Kidney epithelial cell (primary cell): ENCODE data around the gene THBS3. TPM values are rescaled to one million over a fixed set of nuclear protein-coding genes. Genes with fewer than 3 reads are reported as not detected.
A peak's percentile ranks its signal among the peaks of the same experiment; 100 is the strongest.

Experiments
- DNase-seq: peaks from one replicate; pipeline ENCODE4 v3.0.0-alpha.2; 2010; ENCODE audit warnings: low read depth
- H3K27me3 ChIP-seq: 2 replicates; pipeline ENCODE4 v1.6.0; 2011; ENCODE audit warnings: low read length; ENCODE audit not compliant: control insufficient read depth, insufficient read depth
- H3K36me3 ChIP-seq: 2 replicates; pipeline ENCODE4 v1.5.1; 2011; ENCODE audit warnings: low read length; ENCODE audit not compliant: control insufficient read depth, insufficient read depth
- H3K4me3 ChIP-seq: 2 replicates; pipeline ENCODE4 v1.5.1; 2011; ENCODE audit warnings: low read depth, mild to moderate bottlenecking, control low read depth, low read length
- total RNA-seq: library from RNA; depleted of rRNA; stranded (reverse); fragments of >200 nt; gene quantifications from 2 replicates; pipeline ENCODE4 v1.2.3, GENCODE V29; 2015
- TF ChIP-seq, protein P1 (sequence below): IDR thresholded peaks from 2 replicates; pipeline ENCODE4 v1.5.1; 2011; ENCODE audit warnings: mild to moderate bottlenecking, moderate library complexity, low read length, control low read depth, inconsistent platforms; ENCODE audit not compliant: insufficient read depth, poor library complexity, severe bottlenecking

The THBS3 gene
- total RNA-seq, 1 donor from 2014 or later = 51.5 TPM

DNA sequence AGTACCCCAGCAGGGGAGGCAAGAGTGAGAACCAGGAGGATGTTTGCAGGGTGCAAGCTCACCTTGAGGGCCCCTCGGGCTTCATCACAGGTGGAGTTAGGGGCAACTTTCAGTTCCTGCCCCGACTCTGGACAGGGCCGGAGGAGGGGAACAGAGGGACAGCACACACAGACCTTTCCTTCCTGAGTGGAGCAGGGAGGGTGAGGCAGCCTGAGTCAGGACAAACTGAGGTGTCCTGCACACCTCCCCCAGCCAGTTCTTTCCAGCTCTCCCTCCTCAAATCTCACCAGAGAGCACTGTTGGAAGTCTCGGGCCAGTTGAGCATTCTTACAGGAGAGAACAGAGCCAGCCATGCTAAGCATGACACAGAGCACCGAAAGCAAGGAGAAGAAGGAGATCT is 46.1 kb upstream of the THBS3 start:
- Histone ChIP-seq H3K27me3 (no peaks in the 10 kb centered on the region), H3K36me3 (no peaks in the 10 kb centered on the region), H3K4me3 (peak overlapping the region; percentile 80)
- TF ChIP-seq, protein P1, sequence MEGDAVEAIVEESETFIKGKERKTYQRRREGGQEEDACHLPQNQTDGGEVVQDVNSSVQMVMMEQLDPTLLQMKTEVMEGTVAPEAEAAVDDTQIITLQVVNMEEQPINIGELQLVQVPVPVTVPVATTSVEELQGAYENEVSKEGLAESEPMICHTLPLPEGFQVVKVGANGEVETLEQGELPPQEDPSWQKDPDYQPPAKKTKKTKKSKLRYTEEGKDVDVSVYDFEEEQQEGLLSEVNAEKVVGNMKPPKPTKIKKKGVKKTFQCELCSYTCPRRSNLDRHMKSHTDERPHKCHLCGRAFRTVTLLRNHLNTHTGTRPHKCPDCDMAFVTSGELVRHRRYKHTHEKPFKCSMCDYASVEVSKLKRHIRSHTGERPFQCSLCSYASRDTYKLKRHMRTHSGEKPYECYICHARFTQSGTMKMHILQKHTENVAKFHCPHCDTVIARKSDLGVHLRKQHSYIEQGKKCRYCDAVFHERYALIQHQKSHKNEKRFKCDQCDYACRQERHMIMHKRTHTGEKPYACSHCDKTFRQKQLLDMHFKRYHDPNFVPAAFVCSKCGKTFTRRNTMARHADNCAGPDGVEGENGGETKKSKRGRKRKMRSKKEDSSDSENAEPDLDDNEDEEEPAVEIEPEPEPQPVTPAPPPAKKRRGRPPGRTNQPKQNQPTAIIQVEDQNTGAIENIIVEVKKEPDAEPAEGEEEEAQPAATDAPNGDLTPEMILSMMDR = no peak
- no peak for DNase-seq

DNA sequence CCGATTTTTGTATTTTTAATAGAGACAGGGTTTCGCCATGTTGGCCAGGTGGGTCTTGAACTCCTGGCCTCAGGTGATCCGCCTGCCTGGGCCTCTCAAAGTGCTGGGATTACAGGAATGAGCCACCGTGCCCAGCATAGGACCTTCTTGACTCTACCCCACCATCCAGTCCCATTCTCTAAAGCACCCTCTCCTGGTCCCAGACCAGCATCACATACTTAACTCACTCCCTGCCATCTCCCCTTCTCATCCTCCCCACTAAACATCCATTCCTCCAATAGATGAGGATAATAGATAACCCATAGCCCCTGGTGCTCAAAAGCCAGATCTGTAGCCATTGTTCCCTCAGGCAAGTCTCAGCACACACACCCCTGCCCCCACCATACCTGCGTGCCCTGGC is 45.5 kb upstream of the THBS3 start:
- TF ChIP-seq, protein P1 = no peak
- DNase-seq = no peak
- Histone ChIP-seq H3K4me3 (no peak overlapping the region), H3K27me3 (no peaks in the 10 kb centered on the region), H3K36me3 (no peaks in the 10 kb centered on the region)

DNA sequence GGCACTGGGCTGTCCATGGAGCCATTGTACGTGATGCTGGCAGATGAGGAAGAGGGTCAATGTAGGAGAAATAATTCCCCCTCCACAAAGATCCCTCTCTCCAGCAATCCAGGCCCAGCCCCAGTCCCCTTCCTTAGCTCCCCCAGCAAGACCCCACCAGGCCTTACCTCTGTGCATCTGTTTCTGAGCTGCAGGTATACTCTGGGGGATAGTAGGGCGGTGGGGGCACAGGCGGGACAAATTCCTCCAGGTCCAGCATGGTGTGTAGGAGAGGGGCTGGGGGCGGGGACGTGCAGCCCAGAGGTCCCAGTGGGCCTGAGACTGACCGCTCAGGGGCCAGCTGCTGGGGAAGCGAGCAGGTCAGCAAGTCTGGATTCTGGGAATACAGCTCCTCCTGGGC is 43.9 kb upstream of the THBS3 start:
- TF ChIP-seq, protein P1 = no peak
- no peaks in the 10 kb centered on the region for H3K36me3 ChIP-seq
- H3K4me3 ChIP-seq = no peak overlapping the region
- no peaks in the 10 kb centered on the region for H3K27me3 ChIP-seq
- no peak for DNase-seq

DNA sequence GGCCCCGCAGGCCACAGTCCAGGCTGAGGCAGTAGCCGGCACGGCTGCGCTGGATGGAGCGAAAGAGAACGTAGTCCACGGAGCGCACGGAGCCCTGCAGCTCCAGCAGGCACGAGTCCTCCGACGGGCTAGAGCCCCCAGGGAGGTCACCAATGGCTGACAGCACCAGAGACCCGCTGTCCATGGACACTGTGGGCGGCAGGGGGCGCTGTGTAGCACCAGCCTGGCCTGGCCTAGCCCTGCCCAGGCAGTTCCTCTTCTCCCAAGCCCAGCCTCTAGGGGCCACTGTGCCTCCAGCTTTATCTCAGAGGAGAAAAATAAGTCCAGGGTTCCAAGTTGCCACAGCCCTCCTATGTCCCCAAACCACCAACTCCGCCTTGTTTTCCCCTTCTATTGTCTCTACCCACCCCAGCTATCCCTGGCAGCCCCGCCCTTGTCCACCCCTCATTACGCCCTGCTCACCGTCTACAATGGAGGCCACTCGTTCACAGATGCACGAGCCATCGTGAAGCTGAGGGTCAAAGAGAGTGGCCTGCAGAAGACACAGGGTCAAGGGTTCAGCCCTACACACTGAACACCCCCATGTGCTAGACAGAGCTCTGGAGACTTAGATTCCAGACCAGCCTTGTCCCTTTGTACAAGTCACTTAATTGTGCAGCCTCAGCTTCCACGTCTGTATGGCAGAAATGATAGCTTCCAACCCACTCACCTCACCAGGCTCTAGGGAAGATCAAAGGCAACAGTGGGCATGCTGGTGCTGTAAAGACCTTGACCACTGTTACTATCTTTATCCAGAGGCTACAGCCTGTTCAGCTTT is 43.1 kb upstream of the THBS3 start:
- no peak overlapping the region for H3K4me3 ChIP-seq
- DNase-seq = peak; percentile 55
- no peaks in the 10 kb centered on the region for H3K27me3 ChIP-seq
- H3K36me3 ChIP-seq = no peaks in the 10 kb centered on the region
- TF ChIP-seq, protein P1 = peak; percentile 100

DNA sequence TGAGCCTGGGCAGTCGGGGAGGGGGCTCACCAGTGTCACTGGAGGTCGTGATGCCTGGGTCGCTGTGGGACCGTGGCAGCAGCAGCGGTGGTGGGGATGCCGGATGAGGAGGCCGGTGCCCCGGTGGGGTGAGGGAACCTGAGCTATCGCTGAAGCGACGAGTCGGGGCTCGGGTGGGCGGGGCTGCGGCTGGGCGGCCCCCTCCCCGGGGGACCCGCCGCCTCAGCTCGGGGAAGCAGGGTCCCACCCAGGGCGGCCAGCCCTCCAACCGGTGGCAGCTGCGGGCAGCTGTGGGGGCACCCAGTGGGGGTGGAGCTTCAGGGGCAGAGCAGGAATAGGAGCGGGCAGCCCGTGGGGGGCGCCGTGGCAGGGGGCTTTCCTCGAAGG is 42.5 kb upstream of the THBS3 start:
- no peak overlapping the region for H3K4me3 ChIP-seq
- DNase-seq = no peak

More for the DNA sequence above, 42.5 kb upstream of the THBS3 start:
- Histone ChIP-seq H3K36me3 (no peaks in the 10 kb centered on the region), H3K27me3 (no peaks in the 10 kb centered on the region)
- TF ChIP-seq, protein P1 = no peak
